SK-N-SH treated with all-trans-retinoic acid at 6 μM for 48 hours (cell line): Measurements from ENCODE around the gene LLGL2.

ENCODE experiments used
- ARNTL ChIP-seq: fragments of 450-650 bp; formaldehyde crosslinking; IDR thresholded peaks from 2 replicates; pipeline ENCODE4 v1.5.0; 2020; ENCODE audit warnings: low read depth, mild to moderate bottlenecking, moderate library complexity, borderline replicate concordance
- ESRRG ChIP-seq: fragments of 250-450 bp; sonication (Bioruptor Pico); IDR thresholded peaks from 2 replicates; pipeline ENCODE4 v1.6.1; 2021; ENCODE audit warnings: mild to moderate bottlenecking
- PATZ1 ChIP-seq: fragments of 250-450 bp; sonication (Bioruptor Pico); IDR thresholded peaks from 2 replicates; pipeline ENCODE4 v1.8.0; 2020; ENCODE audit warnings: mild to moderate bottlenecking, moderate library complexity, borderline replicate concordance
- POU6F1 ChIP-seq: fragments of 250-450 bp; sonication (Bioruptor Pico); IDR thresholded peaks from 2 replicates; pipeline ENCODE4 v1.8.0; 2021; ENCODE audit warnings: low read depth, mild to moderate bottlenecking, moderate library complexity, borderline replicate concordance
- TCF4 ChIP-seq: fragments of 250-450 bp; sonication (Bioruptor Pico); IDR thresholded peaks from 2 replicates; pipeline ENCODE4 v1.8.0; 2021; ENCODE audit warnings: mild to moderate bottlenecking, moderate library complexity, borderline replicate concordance
- TSHZ2 ChIP-seq: fragments of 250-450 bp; sonication (Bioruptor Pico); IDR thresholded peaks from 2 replicates; pipeline ENCODE4 v1.5.0; 2020; ENCODE audit warnings: mild to moderate bottlenecking, moderate library complexity
- ZFP30 ChIP-seq: fragments of 450-650 bp; formaldehyde crosslinking; IDR thresholded peaks from 2 replicates; pipeline ENCODE4 v1.5.0; 2022; ENCODE audit warnings: mild to moderate bottlenecking, moderate library complexity
- ZNF8 ChIP-seq: fragments of 450-650 bp; formaldehyde crosslinking; IDR thresholded peaks from 2 replicates; pipeline ENCODE4 v1.5.0; 2020; ENCODE audit warnings: mild to moderate bottlenecking, moderate library complexity

GRCh38 chr17:75516255-75516618 lies 9.3 kb upstream of the LLGL2 start, which contains the start of gene TSEN54:
- TF ChIP-seq TSHZ2 (CRISPR knock-in tag): no peak
- no peak for TF ChIP-seq ZFP30 (CRISPR knock-in tag)
- TF ChIP-seq PATZ1 (CRISPR knock-in tag): no peak
- no peak for TF ChIP-seq ZNF8 (CRISPR knock-in tag)
- TF ChIP-seq TCF4 (CRISPR knock-in tag): no peak
- TF ChIP-seq ARNTL (CRISPR knock-in tag): no peak
- no peak for TF ChIP-seq ESRRG (CRISPR knock-in tag)
- no peak for TF ChIP-seq POU6F1
